Omental fat pad (tissue), 4 donors: ENCODE data around the gene LAMTOR2. TPM values are rescaled to one million over a fixed set of nuclear protein-coding genes. Genes with fewer than 3 reads are reported as not detected.

Experiments
- ATAC-seq: fragments of 150-250 bp; one replicate; pipeline ENCODE4 v1.9.1; 2016; ENCODE audit warnings: mild to moderate bottlenecking, moderate library complexity; ENCODE audit not compliant: low FRiP score
- DNase-seq: peaks from one replicate; pipeline ENCODE4 v3.0.0-alpha.2; 2019; ENCODE audit warnings: low spot score
- CTCF ChIP-seq, 3 donors: fragments of 450-650 bp; IDR thresholded peaks; one replicate each; pipeline ENCODE4 v1.5.1; 2016 to 2017; ENCODE audit warnings: antibody characterized with exemption in 3 of 3, mild to moderate bottlenecking in 3 of 3, moderate library complexity in 2 of 3
- total RNA-seq, 4 donors: library from RNA; depleted of rRNA; stranded (reverse); fragments of >200 nt; gene quantifications; one replicate each; pipeline ENCODE4 v1.1.0, GENCODE V29; 2016

The LAMTOR2 gene
- total RNA-seq, 4 donors from 2014 or later: 45.8 to 74.3 (median 65.0) TPM

- ATAC-seq (no peak), DNase-seq (no peak)
- TF ChIP-seq CTCF (IDR thresholded peaks at IDR 0.05): no peak
Observed at GRCh38 chr1:156106624-156107488, 52.3 kb downstream of the LAMTOR2 start.

GRCh38 chr1:156108057-156108456 lies 53.5 kb downstream of the LAMTOR2 start:
- no peak for DNase-seq
- no peak for ATAC-seq
- TF ChIP-seq CTCF (IDR thresholded peaks at IDR 0.05): no peak

Other genes starting within 250 kb of the LAMTOR2 start
- 10 to 100 TPM; 21.5 to 52.0 (median 37.9) TPM for gene GON4L, start 197.6 kb upstream of the LAMTOR2 start, total RNA-seq
- 10 to 100 TPM in 1 of 4 donors, 1 to 10 TPM in 3; 4.2 to 11.2 (median 6.2) TPM for gene SYT11, start 195.2 kb upstream of the LAMTOR2 start, total RNA-seq
- 10 to 100 TPM; 27.1 to 38.5 (median 32.9) TPM for gene RIT1, start 143.4 kb upstream of the LAMTOR2 start, total RNA-seq
- 10 to 100 TPM; 28.8 to 54.2 (median 42.7) TPM for gene KHDC4, start 120.4 kb upstream of the LAMTOR2 start, total RNA-seq
- gene RXFP4, start 113.1 kb upstream of the LAMTOR2 start, total RNA-seq: not detected
- gene ARHGEF2, start 76.2 kb upstream of the LAMTOR2 start, total RNA-seq: 100 to 1,000 TPM in 2 of 4 donors, 10 to 100 TPM in 2; 89.5 to 151 (median 98.6) TPM
- 100 to 1,000 TPM; 197 to 397 (median 308) TPM for gene SSR2, start 33.8 kb upstream of the LAMTOR2 start, total RNA-seq
- 10 to 100 TPM; 16.2 to 24.5 (median 18.6) TPM for gene UBQLN4, start 984 bp upstream of the LAMTOR2 start, total RNA-seq
- gene RAB25, start 6.4 kb downstream of the LAMTOR2 start, total RNA-seq: under 1 TPM in 1 of 4 donors, not detected in 3; 0.84 TPM
- gene MEX3A, start 27.7 kb downstream of the LAMTOR2 start, total RNA-seq: under 1 TPM; 0.56 to 0.96 (median 0.66) TPM
- gene LMNA, start 59.9 kb downstream of the LAMTOR2 start, total RNA-seq: 1,000 to 10,000 TPM in 1 of 4 donors, 100 to 1,000 TPM in 3; 288 to 1,820 (median 589) TPM
- gene SEMA4A, start 98.8 kb downstream of the LAMTOR2 start, total RNA-seq: 10 to 100 TPM in 3 of 4 donors, 1 to 10 TPM in 1; 4.1 to 99.1 (median 24.6) TPM
- gene SLC25A44, start 139.3 kb downstream of the LAMTOR2 start, total RNA-seq: 10 to 100 TPM; 19.1 to 89.8 (median 36.3) TPM
- gene PMF1, start 158.2 kb downstream of the LAMTOR2 start, total RNA-seq: 10 to 100 TPM; 34.0 to 74.8 (median 49.5) TPM
- gene BGLAP, start 187.4 kb downstream of the LAMTOR2 start, total RNA-seq: 1 to 10 TPM in 1 of 4 donors, under 1 TPM in 1, not detected in 2; 0.82 to 5.0 TPM
- gene PAQR6, start 193.3 kb downstream of the LAMTOR2 start, total RNA-seq: 1 to 10 TPM in 3 of 4 donors, under 1 TPM in 1; 0.74 to 3.4 (median 1.6) TPM
- gene SMG5, start 228.0 kb downstream of the LAMTOR2 start, total RNA-seq: 10 to 100 TPM; 51.0 to 81.2 (median 53.2) TPM
- gene TMEM79, start 229.5 kb downstream of the LAMTOR2 start, total RNA-seq: 1 to 10 TPM; 1.3 to 4.3 (median 1.4) TPM
- 10 to 100 TPM; 44.0 to 71.1 (median 55.9) TPM for gene GLMP, start 240.9 kb downstream of the LAMTOR2 start, total RNA-seq
- gene VHLL, start 244.5 kb downstream of the LAMTOR2 start, total RNA-seq: not detected